Glomerular visceral epithelial cell (primary cell): ENCODE results near the gene MAP7D1.
"Not testable (repeated sequence)": the region's sequence is repeated elsewhere in the genome, so short reads cannot be mapped to it uniquely, and the experiment has no call there.

Source experiments
- DNase-seq: peaks from one replicate; pipeline ENCODE4 v3.0.0-alpha.2; 2016; ENCODE audit errors: extremely low spot score

The MAP7D1 gene

DNA sequence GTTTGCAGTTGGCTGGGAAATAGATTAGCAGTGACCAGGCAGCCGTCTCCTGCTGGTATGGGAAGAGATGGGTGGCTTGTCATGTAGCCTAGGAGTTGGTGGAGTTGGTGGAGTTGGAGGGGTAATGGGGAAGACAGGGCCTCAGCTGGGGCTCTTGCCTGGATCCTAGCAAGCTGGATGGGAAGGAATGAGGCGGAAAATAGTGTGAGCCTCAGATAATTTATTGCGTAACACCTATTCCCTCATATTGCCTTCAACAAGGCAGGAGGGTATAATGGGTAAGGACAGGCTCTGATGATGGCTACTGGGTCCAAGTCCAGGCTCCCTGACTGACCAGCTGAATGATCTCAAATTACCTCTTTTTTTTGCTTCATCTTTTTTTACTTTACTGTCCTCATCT is 12.6 kb downstream of the MAP7D1 start:
- no peak for DNase-seq

DNA sequence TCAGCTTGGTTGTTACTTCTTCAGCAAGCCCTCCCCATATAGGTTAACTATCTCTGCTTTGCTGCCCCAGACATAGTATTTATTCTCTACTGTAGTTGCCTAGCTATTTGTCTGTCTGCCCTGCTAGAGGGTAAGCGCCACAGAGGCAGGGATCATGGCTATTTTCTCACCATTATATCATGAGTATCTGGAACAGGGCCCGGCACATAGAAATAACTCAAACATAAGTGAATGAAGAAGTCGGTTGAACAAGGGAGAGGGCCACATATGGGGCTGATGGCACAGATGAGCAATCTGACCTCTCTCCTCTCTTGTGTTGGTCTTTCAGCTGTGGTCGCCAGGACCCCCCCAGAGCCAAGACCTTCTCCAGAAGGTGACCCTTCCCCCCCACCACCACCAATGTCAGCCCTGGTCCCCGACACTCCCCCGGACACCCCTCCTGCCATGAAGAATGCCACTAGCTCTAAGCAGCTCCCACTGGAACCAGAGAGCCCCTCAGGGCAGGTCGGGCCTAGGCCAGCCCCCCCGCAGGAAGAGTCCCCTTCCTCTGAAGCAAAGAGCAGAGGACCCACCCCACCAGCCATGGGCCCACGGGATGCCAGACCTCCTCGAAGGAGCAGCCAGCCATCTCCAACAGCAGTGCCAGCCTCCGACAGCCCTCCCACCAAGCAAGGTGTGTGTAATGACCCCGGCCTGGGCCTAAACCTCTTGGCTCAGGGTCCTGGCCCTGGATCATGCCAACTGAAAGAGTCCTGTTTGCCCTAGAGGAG is 14.9 kb downstream of the MAP7D1 start:
- DNase-seq = no peak

DNA sequence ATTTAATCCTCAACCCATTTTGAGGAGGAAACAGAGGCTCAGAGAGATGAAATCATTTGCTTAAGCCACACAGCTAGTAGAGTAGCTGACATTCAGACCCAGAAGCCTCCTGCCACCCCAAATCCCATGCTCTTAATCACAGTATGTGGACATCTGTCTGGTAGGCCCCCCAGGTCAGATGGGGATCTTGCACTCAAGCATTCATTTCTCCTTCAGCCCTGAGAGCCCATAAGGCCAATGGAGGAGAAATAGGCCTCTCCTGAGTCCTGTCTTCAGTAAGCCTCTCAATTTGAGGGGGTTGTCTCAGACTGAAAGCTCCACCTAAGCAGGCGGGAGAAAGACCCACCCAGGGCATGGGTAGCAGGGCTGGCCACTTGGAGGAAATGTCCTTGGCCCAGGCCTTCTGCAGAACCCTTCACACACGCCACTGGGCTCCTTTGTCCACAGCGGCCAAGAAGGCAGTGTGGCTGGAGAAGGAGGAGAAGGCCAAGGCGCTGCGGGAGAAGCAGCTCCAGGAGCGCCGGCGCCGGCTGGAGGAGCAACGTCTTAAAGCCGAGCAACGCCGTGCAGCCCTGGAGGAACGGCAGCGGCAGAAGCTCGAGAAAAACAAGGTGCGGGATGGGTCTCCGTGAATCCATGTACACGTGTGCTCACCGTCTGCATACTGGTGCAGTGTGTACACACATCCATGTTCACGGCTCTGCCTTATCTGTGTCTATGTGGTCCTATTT is 16.2 kb downstream of the MAP7D1 start:
- DNase-seq = no peak

DNA sequence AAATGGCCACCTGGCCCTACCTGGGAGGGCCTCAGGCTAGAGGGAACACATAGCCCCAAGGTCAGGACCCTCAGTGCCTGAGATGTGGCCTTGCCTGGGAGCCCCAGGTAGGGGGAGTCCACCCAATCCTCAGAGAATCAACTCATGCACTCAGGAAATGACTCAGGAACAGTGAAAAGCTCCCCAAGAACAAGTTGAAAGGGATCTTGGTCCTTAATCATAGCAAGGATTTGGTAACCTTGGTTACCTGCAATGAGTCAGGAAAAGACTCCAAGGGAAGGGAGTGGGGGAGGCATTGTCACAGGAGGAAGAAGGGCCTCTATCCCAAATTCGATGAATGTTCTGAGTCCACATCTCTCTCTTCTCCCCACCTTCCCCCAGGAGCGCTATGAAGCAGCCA is 17.0 kb downstream of the MAP7D1 start:
- peak; percentile 62 for DNase-seq

DNA sequence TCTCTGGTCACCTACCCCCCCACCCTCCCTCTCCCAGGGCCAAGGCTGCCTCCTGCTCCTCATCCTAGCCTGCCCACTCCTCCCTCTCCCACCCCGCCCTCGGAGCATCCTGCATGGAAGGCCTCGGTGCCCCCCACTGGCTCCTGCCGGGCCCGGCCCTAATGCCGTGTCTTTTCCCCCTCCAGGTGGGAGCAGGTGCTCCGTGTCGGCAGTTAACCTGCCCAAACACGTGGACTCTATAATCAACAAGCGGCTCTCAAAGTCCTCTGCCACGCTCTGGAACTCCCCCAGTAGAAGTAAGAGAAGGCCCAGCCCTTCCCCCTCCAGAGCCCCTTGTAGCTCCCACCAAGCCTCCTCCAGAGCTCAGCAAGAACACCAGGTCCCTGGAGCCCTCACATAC is 18.8 kb downstream of the MAP7D1 start:
- no peak for DNase-seq

DNA sequence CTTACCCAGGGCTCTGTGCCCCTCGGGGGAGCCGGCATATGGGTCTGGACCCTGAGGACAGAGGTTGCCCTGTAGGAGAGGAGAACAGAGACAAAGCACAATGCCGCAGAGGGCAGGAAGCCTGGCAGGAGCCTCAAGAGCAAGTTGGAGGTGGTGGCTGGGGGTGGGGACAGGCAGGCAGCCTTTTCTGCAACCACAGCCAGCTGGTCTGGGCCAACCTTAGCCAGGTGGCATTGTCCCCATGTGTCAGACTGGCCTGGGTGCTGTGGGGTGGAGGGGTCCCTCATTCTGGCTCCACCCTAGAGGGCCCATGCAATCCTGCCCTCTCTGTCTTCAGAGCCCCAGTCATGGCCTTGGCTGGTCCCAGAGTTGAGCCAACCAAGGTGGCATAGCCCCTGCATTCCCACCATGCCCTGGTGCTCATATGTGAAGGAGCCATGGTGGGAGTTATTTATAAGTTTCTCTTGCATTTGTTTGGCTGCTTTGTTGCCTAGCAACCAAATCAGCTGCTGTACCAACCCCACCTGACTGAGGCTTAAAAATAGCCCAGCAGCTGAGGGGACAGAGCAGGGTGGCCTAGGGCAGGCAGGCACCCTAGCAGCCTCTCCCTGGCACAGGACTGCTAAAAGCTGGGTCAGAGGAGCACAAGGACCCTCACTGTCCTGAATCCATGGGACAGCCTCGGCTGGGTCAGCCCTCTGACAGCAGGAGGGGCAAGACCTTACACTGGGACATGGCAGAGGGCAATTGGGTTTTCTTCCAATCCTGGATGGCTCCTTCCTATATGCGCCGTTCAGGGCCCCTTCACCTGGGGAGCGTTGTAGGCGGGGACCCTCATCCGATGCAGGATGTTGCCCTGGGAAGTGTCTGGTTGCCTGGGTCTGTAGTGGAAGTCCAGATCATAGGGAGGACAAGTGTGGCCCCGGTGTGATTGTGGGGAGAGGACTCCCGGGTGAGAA is 19.5 kb downstream of the MAP7D1 start:
- no peak for DNase-seq

DNA sequence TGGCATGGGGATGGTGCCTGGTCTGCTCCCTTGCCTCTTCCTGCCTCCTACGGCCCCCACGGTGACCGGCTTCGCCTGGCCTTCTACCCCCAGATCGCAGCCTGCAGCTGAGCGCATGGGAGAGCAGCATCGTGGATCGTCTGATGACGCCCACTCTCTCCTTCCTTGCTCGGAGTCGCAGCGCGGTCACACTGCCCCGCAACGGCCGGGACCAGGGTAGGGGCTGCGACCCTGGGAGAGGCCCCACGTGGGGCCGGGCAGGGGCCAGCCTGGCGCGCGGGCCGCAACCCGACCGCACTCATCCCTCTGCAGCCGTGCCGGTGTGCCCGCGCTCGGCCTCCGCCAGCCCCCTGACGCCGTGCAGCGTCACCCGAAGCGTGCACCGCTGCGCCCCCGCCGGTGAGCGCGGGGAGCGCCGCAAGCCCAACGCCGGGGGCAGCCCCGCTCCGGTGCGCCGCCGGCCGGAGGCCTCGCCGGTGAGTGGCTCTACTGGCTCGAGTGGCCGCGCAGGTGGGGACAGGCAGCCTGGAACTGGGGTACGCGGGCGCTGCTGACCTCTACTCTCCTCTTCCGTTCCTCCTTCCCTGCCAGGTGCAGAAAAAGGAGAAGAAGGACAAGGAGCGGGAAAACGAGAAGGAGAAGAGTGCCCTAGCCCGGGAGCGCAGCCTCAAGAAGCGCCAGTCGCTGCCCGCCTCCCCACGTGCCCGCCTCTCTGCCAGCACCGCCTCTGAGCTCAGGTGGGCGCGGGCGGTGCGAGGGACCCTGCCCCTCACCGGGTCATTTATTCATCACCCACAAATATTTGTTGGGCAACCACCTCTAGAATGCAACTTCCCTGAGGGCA is 20.4 kb downstream of the MAP7D1 start:
- no peak for DNase-seq

DNA sequence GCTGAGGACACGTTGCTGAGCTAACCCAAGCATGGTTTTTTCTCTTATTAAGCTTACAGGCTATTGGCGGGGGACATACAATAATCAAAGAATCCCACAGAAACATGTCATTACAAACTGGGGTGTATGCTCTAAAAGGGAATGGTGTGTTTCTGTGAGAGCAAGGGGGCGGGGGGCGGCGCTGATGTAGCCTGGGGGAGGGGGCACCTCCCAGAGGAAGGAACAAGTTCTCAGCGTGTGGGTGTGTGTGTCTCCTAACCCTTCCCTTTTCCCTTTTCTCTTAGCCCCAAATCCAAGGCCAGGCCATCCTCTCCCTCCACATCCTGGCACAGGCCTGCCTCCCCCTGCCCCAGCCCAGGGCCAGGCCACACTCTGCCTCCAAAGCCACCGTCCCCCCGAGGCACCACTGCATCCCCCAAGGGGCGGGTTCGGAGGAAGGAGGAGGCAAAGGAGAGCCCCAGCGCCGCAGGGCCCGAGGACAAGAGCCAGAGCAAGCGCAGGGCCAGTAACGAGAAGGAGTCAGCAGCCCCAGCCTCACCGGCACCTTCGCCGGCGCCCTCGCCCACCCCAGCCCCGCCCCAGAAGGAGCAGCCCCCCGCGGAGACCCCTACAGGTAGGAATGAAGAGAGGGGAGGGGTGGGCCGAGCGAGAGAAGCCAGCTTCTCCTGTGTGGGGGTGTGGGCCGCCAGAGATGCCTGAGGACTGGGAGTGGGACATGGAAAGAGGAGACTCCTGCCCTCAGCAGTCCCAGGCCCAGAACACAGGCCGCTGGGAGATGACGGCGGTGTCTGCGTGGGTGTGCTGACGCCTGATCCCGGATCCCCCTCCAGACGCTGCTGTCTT is 21.9 kb downstream of the MAP7D1 start:
- DNase-seq = no peak

DNA sequence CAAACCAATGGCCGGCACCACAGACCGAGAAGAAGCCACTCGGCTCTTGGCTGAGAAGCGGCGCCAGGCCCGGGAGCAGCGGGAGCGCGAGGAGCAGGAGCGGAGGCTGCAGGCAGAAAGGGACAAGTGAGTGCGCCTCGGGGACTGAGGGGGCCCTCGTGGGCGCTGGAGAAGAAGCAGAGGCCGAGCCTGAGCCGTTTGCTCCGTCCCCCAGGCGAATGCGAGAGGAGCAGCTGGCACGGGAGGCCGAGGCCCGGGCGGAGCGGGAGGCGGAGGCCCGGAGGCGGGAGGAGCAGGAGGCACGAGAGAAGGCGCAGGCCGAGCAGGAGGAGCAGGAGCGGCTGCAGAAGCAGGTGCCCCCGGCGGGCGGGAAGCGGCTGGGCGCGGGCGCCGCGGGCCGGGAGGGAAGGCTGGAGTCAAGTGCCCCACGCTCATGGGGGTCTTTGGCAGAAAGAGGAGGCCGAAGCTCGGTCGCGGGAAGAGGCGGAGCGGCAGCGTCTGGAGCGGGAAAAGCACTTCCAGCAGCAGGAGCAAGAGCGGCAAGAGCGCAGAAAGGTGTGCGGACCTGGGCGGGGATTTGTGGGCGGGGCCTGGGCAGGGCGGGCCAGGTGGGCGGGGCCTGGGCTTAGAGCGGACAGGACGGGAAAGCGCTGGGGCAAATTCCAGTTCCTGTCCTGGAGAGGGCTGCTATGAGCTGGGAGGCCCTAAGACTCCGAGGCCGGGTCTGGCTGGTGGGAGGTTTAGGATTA is 22.7 kb downstream of the MAP7D1 start:
- no peak for DNase-seq

DNA sequence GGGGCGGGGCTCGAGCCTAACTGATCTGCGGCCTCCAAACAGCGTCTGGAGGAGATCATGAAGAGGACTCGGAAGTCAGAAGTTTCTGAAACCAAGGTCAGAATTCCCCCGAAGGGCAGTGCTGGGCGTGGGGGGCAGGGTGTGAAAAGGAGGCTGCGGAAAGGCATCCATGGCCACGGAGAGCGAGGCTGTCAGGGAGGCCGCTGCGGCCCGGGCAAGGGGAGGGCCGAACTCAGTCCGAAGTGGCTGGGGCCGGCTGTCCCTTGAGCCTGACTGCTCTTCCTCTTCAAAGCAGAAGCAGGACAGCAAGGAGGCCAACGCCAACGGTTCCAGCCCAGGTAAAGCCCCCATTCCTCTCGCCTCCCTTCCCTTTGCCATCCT is 23.2 kb downstream of the MAP7D1 start:
- no peak for DNase-seq

DNA sequence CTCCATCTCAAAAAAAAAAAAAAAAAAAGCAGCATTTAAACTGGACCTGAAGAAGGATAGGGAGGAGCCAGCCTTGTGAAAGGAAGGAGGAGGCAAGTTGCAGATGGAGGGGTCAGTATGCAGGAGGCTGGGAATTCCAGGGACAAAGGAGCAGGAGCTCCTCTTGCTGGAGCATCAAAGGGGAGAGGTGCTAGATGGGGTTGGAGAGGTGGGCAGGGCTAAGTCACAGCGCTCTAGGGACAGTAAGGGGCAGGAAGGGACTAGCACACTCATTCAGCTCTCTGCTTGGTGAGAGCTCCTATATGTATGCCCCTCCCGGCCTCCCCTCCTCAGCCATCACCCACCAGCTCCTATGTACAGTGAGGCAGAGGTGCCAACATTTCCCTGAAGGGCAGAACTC is 26.8 kb downstream of the MAP7D1 start:
- no peak for DNase-seq

DNA sequence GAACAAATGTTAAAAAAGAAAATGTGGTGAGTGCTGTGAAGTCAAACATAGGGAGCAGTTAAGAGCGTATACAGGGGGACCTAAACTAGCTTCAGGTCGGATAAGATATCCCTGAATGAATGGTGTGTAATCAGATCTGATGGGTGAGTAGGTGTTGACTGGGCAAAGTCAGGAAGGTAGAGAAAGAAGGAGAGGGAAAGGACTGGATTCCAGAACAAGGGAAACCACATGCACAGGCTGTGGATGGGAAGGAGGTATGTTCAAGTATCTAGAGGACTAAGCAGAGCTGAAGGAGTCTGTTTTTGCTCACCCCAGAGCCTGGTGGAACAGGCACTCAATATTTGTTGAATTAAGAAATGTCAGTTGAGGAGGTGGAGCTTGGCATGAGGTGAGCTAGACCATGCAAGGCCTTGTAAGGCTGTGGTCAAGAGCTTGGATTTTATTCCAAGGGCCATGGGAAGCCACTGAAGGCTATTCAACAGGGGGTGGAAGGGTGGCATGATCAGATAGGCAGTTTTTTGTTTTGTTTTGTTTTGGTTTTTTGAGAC is 27.4 kb downstream of the MAP7D1 start:
- no peak for DNase-seq

DNA sequence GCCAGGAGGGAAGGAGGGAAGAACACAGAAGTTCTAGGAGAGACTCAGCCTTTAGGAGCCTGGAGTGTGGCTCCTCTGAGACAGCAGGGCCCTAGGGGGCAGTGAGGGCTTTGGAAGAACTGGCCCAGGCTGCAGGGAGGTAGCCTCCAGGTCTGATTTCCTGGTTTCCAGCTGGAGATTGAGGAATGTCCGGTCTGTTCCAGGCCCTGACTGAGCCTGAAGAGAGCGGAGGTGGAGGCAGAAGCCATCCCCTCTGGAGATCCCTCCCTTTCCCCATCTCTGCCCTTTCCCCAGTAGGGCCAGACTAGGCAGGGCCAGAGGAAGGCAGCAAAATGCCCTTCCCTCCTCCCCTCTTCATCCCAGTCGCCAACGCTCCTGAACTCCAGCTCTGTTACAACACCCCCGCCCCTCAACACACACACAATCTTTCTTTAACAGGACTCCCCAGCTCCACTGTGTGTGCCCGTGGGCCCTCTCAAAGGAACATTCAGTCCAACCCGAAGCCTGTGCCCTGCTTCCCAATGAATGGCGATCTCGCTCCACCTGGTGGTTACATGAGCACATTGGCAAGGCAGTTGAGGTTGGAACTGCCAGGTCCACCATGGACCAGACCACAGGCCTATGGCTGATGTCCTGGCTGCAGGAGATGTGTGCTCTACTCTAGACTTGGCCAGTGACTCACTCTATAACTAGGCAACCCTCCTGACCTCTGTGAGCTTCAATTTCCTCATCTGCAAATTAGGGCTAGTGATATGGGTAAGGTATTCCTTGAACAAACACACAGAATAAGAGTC is 32.0 kb downstream of the MAP7D1 start:
- DNase-seq = peak; percentile 90

DNA sequence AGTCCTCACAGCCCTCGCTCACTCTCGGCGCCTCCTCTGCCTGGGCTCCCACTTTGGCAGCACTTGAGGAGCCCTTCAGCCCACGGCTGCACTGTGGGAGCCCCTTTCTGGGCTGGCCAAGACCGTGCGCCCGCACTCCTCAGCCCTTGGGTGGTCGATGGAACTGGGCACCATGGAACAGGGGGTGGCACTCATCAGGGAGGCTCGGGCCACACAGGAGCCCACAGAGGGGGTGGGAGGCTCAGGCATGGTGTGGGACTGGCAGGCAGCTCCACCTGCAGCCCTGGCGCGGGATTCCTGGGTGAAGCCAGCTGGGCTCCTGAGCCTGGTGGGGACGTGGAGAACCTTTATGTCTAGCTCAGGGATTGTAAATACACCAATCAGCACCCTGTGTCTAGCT is 40.8 kb downstream of the MAP7D1 start:
- not testable (repeated sequence) for DNase-seq

DNA sequence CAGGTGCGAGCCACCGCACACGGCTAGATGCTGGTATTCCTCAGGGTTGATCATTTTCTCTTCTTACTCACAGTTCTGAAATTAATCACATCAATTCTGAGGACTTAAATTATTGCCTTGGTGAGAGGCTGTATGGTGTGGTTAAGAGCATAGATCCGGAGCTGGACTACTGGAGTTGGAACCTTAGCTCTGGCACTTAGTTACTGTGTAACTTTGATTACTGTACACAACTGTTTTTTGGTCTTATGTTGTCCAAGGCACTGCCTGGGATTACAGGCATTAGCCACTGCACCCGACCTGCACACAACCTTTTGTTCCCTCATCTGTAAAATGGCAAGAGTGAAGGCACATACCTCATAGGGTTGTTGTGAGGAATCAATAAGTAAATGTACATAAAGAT is 42.7 kb downstream of the MAP7D1 start:
- no peak for DNase-seq

DNA sequence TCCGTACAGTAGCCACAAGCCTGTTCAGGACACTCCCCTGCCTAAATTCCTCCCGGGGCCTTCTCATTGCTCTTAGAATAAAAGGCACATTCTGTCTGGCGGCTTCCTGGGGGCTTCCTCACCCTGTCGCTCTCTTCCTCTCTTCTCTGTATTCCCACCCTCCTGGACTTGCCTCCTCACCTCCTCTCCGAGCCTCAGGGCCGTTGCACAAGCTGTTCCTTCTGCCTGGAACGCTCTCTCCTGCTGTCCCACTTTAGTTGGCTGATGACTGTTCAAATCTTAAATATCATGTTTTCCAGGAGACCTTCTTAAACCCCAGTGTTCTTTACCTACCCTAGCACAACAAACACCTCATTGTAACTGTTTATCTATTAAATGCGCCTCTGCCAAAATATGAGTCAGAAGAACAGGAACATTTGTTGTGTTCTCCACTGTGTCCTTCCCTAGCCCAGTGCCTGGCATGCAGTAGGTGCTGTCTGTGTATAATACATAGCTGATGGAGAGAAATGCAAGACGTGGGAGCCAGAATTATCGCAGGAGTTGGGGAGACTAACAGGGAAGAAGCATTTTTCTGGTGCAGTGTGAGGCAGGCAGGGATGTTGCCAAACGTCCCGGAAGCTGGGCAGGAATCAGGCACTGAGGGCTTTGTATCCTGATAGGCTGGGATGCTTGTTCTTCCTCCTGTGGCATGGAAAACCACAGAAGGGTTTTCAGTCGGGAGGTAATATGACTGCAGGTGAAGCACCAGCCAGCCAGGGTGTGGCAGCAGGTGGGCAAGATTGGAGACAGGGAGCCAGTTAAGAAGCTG is 44.2 kb downstream of the MAP7D1 start:
- no peak for DNase-seq

DNA sequence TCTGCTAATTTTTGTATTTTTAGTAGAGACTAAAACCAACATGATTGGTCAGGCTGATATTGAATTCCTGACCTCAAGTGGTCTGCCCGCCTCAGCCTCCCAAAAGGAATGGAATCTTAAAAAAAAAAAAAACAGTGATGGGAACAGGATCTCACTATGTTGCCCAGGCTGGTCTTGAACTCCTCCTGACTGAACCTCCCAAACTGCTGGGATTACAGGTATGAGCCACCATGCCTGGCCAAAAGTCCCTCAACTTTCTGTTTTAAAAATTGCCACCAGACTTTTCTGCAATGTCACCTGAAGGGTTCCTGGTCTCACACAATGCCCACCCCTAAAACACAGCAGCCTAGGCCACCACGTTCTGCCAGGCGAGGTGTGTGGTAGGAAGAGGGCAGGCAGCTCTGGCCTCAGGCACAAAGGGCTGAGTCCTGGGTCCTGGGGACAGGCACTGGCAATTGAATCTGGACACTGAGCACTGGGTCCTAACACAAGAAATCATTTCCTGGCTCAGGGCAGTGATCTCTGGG is 47.1 kb downstream of the MAP7D1 start:
- no peak for DNase-seq
